GM04504 (cell line): Measurements from ENCODE around the gene KPNA1.
A peak's percentile ranks its signal among the peaks of the same experiment; 100 is the strongest.

Experiments
- DNase-seq: peaks from one replicate; pipeline ENCODE4 v3.0.0-alpha.2; 2012; ENCODE audit warnings: low read depth

Gene KPNA1

DNA sequence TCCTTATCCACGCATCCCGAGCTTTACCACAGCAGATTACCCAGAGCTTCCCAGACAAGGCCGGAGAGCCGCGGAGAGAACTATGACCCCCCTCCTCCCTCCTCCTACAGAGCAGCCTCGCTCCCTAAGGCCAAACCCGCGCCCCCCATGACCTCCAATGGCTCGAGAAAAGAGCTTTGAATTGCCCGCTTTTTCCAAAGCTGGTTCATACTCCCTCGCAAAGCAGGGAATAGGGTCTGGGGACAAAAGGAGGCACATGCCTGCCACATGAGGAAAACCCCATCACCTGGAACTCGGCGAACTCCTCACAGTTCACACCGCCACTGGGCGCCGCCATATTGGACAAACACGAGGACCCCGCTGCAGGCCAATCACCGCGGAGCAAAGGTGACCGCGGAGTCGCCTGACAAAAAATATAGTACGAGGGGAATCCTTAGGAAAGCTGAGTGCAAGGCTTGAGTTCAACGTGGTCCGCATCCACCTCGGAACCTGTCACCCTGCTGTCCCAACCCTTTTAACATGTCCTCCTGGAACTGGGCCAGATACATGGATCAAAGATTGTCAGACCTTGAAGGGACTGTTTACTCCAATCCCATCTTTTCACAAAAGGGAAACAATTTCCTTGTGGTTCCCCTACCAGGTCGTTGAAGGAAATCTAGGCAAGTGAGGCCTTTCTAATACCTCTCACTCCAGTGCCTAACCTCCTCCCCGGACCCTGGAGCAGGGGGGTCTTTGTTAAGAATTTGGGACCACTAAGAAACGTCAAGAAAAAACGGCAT lies 131.7 kb downstream of the KPNA1 start, which contains the start of gene MIX23:
TSS of gene MIX23 (minus strand) at position 344 of the 779 bp plus-strand sequence. CDS start at position 337, 7 bp downstream.
- DNase-seq, result peak; percentile 55

GRCh38 chr3:122377975-122378374 lies 136.8 kb downstream of the KPNA1 start:
- no peak for DNase-seq

DNA sequence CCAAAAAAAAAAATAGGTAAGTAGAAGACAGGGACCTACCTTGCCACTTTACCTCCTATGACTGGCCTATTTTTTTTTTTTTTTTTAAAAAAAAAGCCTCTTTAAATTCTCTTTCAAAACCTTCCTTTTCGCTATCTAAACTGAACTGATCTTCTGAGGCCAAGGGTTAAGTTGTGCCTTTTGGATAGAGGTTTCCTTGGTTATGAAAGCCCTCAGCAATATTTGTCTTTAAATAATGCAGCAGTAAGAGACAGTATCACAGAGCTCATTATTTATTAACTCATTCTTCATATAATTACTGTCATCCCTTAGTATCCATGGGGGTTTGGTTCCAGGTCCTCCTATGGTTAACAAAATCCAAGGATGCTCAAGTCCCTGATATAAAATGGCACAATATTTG lies 140.7 kb downstream of the KPNA1 start:
- DNase-seq, result no peak
